Measurements from ENCODE around the gene ITGB3. TPM values are rescaled to one million over a fixed set of nuclear protein-coding genes. Genes with fewer than 3 reads are reported as not detected.

The ITGB3 gene
- total and polyA plus RNA-seq, 9 of the 15 experiments (the other 6 are each of a cell fraction or from before 2014, with no cell fraction given), result 0.08 to 2.6 (median 0.62) TPM; not detected in 1

- peak; percentile 20 for TF ChIP-seq RBM22 (IDR thresholded peaks at IDR 0.05; ENCODE audit: low read depth, low read length, poor library complexity, severe bottlenecking)
- TF ChIP-seq SAP30 (IDR thresholded peaks at IDR 0.05; ENCODE audit: borderline replicate concordance, insufficient read depth, low read depth, low read length, poor library complexity, severe bottlenecking), result peak; percentile 56
- TF ChIP-seq KAT7 (CRISPR knock-in tag; IDR thresholded peaks at IDR 0.05; ENCODE audit: borderline replicate concordance), result peak; percentile 64; the same call in 1 of the 2 replicates
- TF ChIP-seq KAT8 (IDR thresholded peaks at IDR 0.05; ENCODE audit: low read depth), result no peak
- TF ChIP-seq DIDO1 (tag; IDR thresholded peaks at IDR 0.05; ENCODE audit: low read depth), result no peak
- TF ChIP-seq, protein P1, sequence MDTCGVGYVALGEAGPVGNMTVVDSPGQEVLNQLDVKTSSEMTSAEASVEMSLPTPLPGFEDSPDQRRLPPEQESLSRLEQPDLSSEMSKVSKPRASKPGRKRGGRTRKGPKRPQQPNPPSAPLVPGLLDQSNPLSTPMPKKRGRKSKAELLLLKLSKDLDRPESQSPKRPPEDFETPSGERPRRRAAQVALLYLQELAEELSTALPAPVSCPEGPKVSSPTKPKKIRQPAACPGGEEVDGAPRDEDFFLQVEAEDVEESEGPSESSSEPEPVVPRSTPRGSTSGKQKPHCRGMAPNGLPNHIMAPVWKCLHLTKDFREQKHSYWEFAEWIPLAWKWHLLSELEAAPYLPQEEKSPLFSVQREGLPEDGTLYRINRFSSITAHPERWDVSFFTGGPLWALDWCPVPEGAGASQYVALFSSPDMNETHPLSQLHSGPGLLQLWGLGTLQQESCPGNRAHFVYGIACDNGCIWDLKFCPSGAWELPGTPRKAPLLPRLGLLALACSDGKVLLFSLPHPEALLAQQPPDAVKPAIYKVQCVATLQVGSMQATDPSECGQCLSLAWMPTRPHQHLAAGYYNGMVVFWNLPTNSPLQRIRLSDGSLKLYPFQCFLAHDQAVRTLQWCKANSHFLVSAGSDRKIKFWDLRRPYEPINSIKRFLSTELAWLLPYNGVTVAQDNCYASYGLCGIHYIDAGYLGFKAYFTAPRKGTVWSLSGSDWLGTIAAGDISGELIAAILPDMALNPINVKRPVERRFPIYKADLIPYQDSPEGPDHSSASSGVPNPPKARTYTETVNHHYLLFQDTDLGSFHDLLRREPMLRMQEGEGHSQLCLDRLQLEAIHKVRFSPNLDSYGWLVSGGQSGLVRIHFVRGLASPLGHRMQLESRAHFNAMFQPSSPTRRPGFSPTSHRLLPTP (IDR thresholded peaks at IDR 0.05; ENCODE audit: borderline replicate concordance, extremely low read depth, insufficient read length), result no peak
- no peak; the same call in 1 of the 2 replicates for TF ChIP-seq LEF1 (IDR thresholded peaks at IDR 0.05)
- TF ChIP-seq IRF2 (CRISPR knock-in tag; IDR thresholded peaks at IDR 0.05), result 0 out of 2 replicates have a peak, but pooled peaks have one; percentile 55
- TF ChIP-seq ELF2 (CRISPR knock-in tag; IDR thresholded peaks at IDR 0.05), result no peak; the same call in 1 of the 2 replicates
- TF ChIP-seq SIN3A (IDR thresholded peaks at IDR 0.05; ENCODE audit: borderline replicate concordance in 2 of 2, control insufficient read depth in 1 of 2, low read depth in 2 of 2, low read length in 2 of 2), result peak; percentile 18 to 51; a peak in 1 of 4 replicates
- no peak for TF ChIP-seq ZBTB8A (IDR thresholded peaks at IDR 0.05; ENCODE audit: partially characterized antibody)
- TF ChIP-seq, protein P2, sequence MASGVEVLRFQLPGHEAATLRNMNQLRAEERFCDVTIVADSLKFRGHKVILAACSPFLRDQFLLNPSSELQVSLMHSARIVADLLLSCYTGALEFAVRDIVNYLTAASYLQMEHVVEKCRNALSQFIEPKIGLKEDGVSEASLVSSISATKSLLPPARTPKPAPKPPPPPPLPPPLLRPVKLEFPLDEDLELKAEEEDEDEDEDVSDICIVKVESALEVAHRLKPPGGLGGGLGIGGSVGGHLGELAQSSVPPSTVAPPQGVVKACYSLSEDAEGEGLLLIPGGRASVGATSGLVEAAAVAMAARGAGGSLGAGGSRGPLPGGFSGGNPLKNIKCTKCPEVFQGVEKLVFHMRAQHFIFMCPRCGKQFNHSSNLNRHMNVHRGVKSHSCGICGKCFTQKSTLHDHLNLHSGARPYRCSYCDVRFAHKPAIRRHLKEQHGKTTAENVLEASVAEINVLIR (CRISPR knock-in tag; IDR thresholded peaks at IDR 0.05), result 0 out of 2 replicates have a peak, but pooled peaks have one; percentile 11
- TF ChIP-seq ZNF12 (CRISPR knock-in tag; IDR thresholded peaks at IDR 0.05), result 0 out of 2 replicates have a peak, but pooled peaks have one; percentile 38
- TF ChIP-seq ZNF431 (CRISPR knock-in tag; IDR thresholded peaks at IDR 0.05), result no peak; the same call in 1 of the 2 replicates
- TF ChIP-seq GABPA (tag; conservative IDR thresholded peaks at IDR 0.05; ENCODE audit: low read depth), result no peak; the same call in 1 of the 2 replicates
- TF ChIP-seq ZNF644 (tag; IDR thresholded peaks at IDR 0.05; ENCODE audit: low read depth), result no peak
- TF ChIP-seq TOE1 (IDR thresholded peaks at IDR 0.05; ENCODE audit: borderline replicate concordance), result peak; percentile 83
- TF ChIP-seq TOE1 (CRISPR knock-in tag; IDR thresholded peaks at IDR 0.05; ENCODE audit: borderline replicate concordance, low read depth), result 0 out of 2 replicates have a peak, but pooled peaks have one; percentile 22
- peak; percentile 95 for TF ChIP-seq POLR2G (IDR thresholded peaks at IDR 0.05; ENCODE audit: low read depth, low read length)
- no peak for TF ChIP-seq MTF1 (CRISPR knock-in tag; IDR thresholded peaks at IDR 0.05; ENCODE audit: borderline replicate concordance)
- TF ChIP-seq RFX1 (IDR thresholded peaks at IDR 0.05), result no peak
- TF ChIP-seq NFIX (CRISPR knock-in tag; IDR thresholded peaks at IDR 0.05; ENCODE audit: low read depth), result no peak
- no peak for TF ChIP-seq EZH2 (IDR thresholded peaks at IDR 0.05; ENCODE audit: borderline replicate concordance, low read depth, low read length)
These were observed 70.0 kb downstream of the ITGB3 start, which contains the start of gene EFCAB13 (continued) for GRCh38 chr17:47323382-47324223.
